Keratinocyte (primary cell): ENCODE results near the gene GPC1. TPM values are rescaled to one million over a fixed set of nuclear protein-coding genes. Genes with fewer than 3 reads are reported as not detected.

Experiments used
- DNase-seq: peaks from one replicate; pipeline ENCODE4 v3.0.0-alpha.2; 2011; ENCODE audit warnings: low read depth, missing footprints, low spot score
- FAIRE-seq: peaks from 2 replicates; lab custom pipeline; 2011; peaks lifted over from hg19 to GRCh38; lab: Jason Lieb, UNC
- H2AFZ ChIP-seq: 2 replicates; pipeline ENCODE4 v1.6.0; 2012; ENCODE audit warnings: low read length, control low read depth, inconsistent platforms; ENCODE audit not compliant: control insufficient read depth
- H3K27ac ChIP-seq: 2 replicates; pipeline ENCODE4 v1.5.1; 2011; ENCODE audit warnings: low read length; ENCODE audit not compliant: control insufficient read depth, insufficient read depth
- H3K27me3 ChIP-seq: 3 replicates; pipeline ENCODE4 v1.6.0; 2011; ENCODE audit warnings: low read length; ENCODE audit not compliant: control insufficient read depth, insufficient read depth; ENCODE audit errors: extremely low read depth
- H3K36me3 ChIP-seq, 2 experiments: 2 replicates in 1 of 2; 3 replicates in 1 of 2; pipeline ENCODE4 v1.5.1; 2011; ENCODE audit warnings: low read length in 2 of 2, mild to moderate bottlenecking in 1 of 2; ENCODE audit not compliant: control insufficient read depth in 2 of 2, insufficient read depth in 2 of 2; ENCODE audit errors: extremely low read depth in 1 of 2
- H3K4me1 ChIP-seq: 3 replicates; pipeline ENCODE4 v1.5.1; 2011; ENCODE audit warnings: low read length; ENCODE audit not compliant: control insufficient read depth, insufficient read depth; ENCODE audit errors: extremely low read depth
- H3K4me2 ChIP-seq: 3 replicates; pipeline ENCODE4 v1.6.0; 2011; ENCODE audit warnings: low read depth, low read length; ENCODE audit not compliant: control insufficient read depth, insufficient read depth; ENCODE audit errors: extremely low read depth
- H3K4me3 ChIP-seq, 3 experiments: fragments of 200-600 bp in 1 of 3; sonication (generic) in 1 of 3; 2 replicates in 2 of 3; 3 replicates in 1 of 3; pipeline ENCODE4 v1.5.1; 2011 to 2016; ENCODE audit warnings: low read length in 3 of 3, mild to moderate bottlenecking in 3 of 3, control low read depth in 2 of 3, inconsistent platforms in 1 of 3, low read depth in 1 of 3, mixed read lengths in 1 of 3, mixed run types in 1 of 3, moderate library complexity in 1 of 3; ENCODE audit not compliant: control insufficient read depth in 2 of 3, insufficient read depth in 2 of 3; ENCODE audit errors: extremely low read depth in 1 of 3
- H3K79me2 ChIP-seq: 2 replicates; pipeline ENCODE4 v1.6.0; 2012; ENCODE audit warnings: low read length; ENCODE audit not compliant: control insufficient read depth, insufficient read depth
- H3K9ac ChIP-seq: 3 replicates; pipeline ENCODE4 v1.6.0; 2011; ENCODE audit warnings: low read length; ENCODE audit not compliant: control insufficient read depth, insufficient read depth; ENCODE audit errors: extremely low read depth
- H3K9me1 ChIP-seq: 3 replicates; pipeline ENCODE4 v1.6.0; 2011; ENCODE audit warnings: low read length; ENCODE audit not compliant: control insufficient read depth, insufficient read depth; ENCODE audit errors: extremely low read depth
- H3K9me3 ChIP-seq: 2 replicates; pipeline ENCODE4 v1.5.1; 2012; ENCODE audit warnings: low read depth, low read length; ENCODE audit not compliant: control insufficient read depth
- H4K20me1 ChIP-seq: 3 replicates; pipeline ENCODE4 v1.6.0; 2011; ENCODE audit warnings: low read length; ENCODE audit not compliant: control insufficient read depth, insufficient read depth; ENCODE audit errors: extremely low read depth
- EZH2 ChIP-seq: IDR thresholded peaks from one replicate; pipeline ENCODE4 v1.6.1; 2012; ENCODE audit warnings: inconsistent platforms, mild to moderate bottlenecking, low read length, moderate library complexity
- dilution Hi-C: fragments of 300-500 bp; cut with MboI; formaldehyde crosslinking; loops from one replicate; pipeline ENCODE4 v1.7.0; 2020; ENCODE audit warnings: low sequenced_read_pairs; ENCODE audit not compliant: extremely low pct_ligation_motif_present
- polyA plus RNA-seq, 5 experiments: library from polyadenylated mRNA; depleted of rRNA in 3 of 5; stranded (reverse) in 3 of 5; stranded (forward) in 1 of 5; unstranded in 1 of 5; fragments of >200 nt; gene quantifications; 1 replicate in 1 of 5; 2 replicates in 3 of 5; 3 replicates in 1 of 5; pipeline versions ENCODE4 v1.2.1 to v1.2.3, GENCODE V29; 2011 to 2012; ENCODE audit warnings: missing spikeins in 2 of 5, low read depth in 1 of 5, low replicate concordance in 1 of 5
- TF ChIP-seq, protein P1 (sequence below), 3 experiments: IDR thresholded peaks in 1 of 3; conservative IDR thresholded peaks in 1 of 3; optimal IDR thresholded peaks in 1 of 3; 2 replicates in 2 of 3; 3 replicates in 1 of 3; pipeline versions ENCODE3 to v1.5.1; 2011; ENCODE audit warnings: low read length in 3 of 3, mild to moderate bottlenecking in 3 of 3, moderate library complexity in 2 of 3, control low read depth in 1 of 3, inconsistent platforms in 1 of 3; ENCODE audit not compliant: insufficient read depth in 2 of 3; ENCODE audit errors: extremely low read depth in 1 of 3

The GPC1 gene
- polyA plus RNA-seq, 1 donor (not counting 4 experiments of a cell fraction or from before 2014, with no cell fraction given): 46.6 TPM

GRCh38 chr2:240402566-240403272 is 32.7 kb upstream of the GPC1 start:
- dilution Hi-C loops: no loop called here
- H3K9me3 ChIP-seq: no peaks in the 10 kb centered on the region
- peaks cover 8% of the 10 kb centered on the region for H3K4me1 ChIP-seq
- no peak overlapping the region for H3K9ac ChIP-seq
- DNase-seq (no peak), FAIRE-seq (no peak)
- H3K9me1 ChIP-seq: no peaks in the 10 kb centered on the region
- no peaks in the 10 kb centered on the region for H4K20me1 ChIP-seq
- no peak overlapping the region for H3K27ac ChIP-seq
- H3K4me2 ChIP-seq: no peak overlapping the region
- TF ChIP-seq, protein P1, sequence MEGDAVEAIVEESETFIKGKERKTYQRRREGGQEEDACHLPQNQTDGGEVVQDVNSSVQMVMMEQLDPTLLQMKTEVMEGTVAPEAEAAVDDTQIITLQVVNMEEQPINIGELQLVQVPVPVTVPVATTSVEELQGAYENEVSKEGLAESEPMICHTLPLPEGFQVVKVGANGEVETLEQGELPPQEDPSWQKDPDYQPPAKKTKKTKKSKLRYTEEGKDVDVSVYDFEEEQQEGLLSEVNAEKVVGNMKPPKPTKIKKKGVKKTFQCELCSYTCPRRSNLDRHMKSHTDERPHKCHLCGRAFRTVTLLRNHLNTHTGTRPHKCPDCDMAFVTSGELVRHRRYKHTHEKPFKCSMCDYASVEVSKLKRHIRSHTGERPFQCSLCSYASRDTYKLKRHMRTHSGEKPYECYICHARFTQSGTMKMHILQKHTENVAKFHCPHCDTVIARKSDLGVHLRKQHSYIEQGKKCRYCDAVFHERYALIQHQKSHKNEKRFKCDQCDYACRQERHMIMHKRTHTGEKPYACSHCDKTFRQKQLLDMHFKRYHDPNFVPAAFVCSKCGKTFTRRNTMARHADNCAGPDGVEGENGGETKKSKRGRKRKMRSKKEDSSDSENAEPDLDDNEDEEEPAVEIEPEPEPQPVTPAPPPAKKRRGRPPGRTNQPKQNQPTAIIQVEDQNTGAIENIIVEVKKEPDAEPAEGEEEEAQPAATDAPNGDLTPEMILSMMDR (optimal IDR thresholded peaks at IDR 0.05 in 1 of 3, IDR thresholded peaks at IDR 0.05 in 1 of 3, conservative IDR thresholded peaks at IDR 0.05 in 1 of 3; ENCODE audit: extremely low read depth in 1 of 3, insufficient read depth in 2 of 3, low read length in 3 of 3): no peak
- no peak for TF ChIP-seq EZH2
- peaks cover 27% of the 10 kb centered on the region for H3K27me3 ChIP-seq
- no peak overlapping the region for H2AFZ ChIP-seq
- no peaks in the 10 kb centered on the region for H3K79me2 ChIP-seq
- no peak overlapping the region for H3K4me3 ChIP-seq
- H3K36me3 ChIP-seq: no peaks in the 10 kb centered on the region

- DNase-seq: no peak
- no peak for FAIRE-seq
- dilution Hi-C loops: no loop called here
- H2AFZ ChIP-seq: no peak overlapping the region
- no peak overlapping the region for H3K27ac ChIP-seq
- no peaks in the 10 kb centered on the region for H3K9me1 ChIP-seq
- H3K9ac ChIP-seq: no peak overlapping the region
- TF ChIP-seq, protein P1 (optimal IDR thresholded peaks at IDR 0.05 in 1 of 3, IDR thresholded peaks at IDR 0.05 in 1 of 3, conservative IDR thresholded peaks at IDR 0.05 in 1 of 3; ENCODE audit: extremely low read depth in 1 of 3, insufficient read depth in 2 of 3, low read length in 3 of 3): no peak
- no peak for TF ChIP-seq EZH2
- H3K79me2 ChIP-seq: no peaks in the 10 kb centered on the region
- H3K36me3 ChIP-seq: no peaks in the 10 kb centered on the region
- peaks cover 8% of the 10 kb centered on the region for H3K4me1 ChIP-seq
- no peak overlapping the region for H3K4me3 ChIP-seq
- no peaks in the 10 kb centered on the region for H4K20me1 ChIP-seq
- peaks cover 27% of the 10 kb centered on the region for H3K27me3 ChIP-seq
- H3K4me2 ChIP-seq: no peak overlapping the region
- no peaks in the 10 kb centered on the region for H3K9me3 ChIP-seq
Measured at GRCh38 chr2:240403396-240404104, 31.9 kb upstream of the GPC1 start.
